ENCODE data around the gene PRRC1.

GRCh38 chr5:127550652-127551409 is 33.4 kb downstream of the PRRC1 start:
- TF ChIP-seq CTCF (IDR thresholded peaks at IDR 0.05) (no peak), POLR2AphosphoS5 (IDR thresholded peaks at IDR 0.05) (no peak), POLR2A (IDR thresholded peaks at IDR 0.05) (no peak)
